ENCODE measurements around the gene VWA5A. TPM values are rescaled to one million over a fixed set of nuclear protein-coding genes. Genes with fewer than 3 reads are reported as not detected.

The VWA5A gene
- total and polyA plus RNA-seq, 9 of the 15 experiments (the other 6 are each of a cell fraction or from before 2014, with no cell fraction given) = 4.6 to 19.7 (median 6.9) TPM

DNA sequence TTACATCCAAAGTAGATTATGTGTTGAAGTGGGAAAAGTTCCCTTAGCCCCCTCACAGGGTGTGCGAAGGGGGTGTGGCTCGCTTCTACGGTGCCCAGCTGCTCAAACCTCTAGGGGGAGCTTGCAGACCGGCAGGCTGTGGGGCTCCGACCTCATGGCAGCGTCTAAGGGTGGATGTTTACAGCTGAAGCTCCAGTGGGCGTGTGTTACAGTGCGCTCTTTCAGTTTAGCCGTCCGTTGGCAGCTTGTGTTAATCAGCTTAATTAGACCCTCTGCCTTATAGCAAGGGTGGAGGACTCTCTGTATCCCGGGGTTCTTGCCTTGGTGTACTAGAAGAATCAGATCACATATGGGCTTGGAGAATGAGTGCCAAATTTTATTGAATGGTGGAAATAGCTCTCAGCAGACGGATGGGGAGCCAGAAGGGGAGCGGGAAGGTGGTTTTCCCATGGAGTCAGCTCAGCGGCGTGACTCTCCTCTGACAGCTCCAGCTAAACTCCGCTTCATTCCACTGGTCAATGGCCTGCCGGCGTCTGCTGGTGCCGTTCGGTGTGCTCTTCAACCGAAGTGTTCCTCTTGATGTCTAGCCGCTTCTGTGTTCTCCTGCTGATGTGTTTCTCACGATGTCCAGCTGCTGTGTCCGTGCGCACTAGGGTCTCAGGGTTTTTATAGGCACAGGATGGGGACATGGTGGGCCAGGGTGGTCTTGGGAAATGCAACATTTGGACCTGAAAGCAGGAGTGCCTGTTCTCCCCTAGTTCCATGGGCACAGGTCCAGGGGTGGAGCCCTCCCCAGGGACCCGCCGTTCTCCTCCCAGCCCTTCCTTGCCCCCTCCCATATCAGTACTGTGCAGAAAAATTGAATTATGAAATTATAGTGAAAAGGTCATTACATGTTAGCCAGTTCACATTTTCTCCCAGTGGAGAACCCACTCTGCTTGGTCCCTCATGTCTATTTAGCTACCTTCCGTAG lies 45.5 kb upstream of the VWA5A start (continued):
- TF ChIP-seq, protein P1, sequence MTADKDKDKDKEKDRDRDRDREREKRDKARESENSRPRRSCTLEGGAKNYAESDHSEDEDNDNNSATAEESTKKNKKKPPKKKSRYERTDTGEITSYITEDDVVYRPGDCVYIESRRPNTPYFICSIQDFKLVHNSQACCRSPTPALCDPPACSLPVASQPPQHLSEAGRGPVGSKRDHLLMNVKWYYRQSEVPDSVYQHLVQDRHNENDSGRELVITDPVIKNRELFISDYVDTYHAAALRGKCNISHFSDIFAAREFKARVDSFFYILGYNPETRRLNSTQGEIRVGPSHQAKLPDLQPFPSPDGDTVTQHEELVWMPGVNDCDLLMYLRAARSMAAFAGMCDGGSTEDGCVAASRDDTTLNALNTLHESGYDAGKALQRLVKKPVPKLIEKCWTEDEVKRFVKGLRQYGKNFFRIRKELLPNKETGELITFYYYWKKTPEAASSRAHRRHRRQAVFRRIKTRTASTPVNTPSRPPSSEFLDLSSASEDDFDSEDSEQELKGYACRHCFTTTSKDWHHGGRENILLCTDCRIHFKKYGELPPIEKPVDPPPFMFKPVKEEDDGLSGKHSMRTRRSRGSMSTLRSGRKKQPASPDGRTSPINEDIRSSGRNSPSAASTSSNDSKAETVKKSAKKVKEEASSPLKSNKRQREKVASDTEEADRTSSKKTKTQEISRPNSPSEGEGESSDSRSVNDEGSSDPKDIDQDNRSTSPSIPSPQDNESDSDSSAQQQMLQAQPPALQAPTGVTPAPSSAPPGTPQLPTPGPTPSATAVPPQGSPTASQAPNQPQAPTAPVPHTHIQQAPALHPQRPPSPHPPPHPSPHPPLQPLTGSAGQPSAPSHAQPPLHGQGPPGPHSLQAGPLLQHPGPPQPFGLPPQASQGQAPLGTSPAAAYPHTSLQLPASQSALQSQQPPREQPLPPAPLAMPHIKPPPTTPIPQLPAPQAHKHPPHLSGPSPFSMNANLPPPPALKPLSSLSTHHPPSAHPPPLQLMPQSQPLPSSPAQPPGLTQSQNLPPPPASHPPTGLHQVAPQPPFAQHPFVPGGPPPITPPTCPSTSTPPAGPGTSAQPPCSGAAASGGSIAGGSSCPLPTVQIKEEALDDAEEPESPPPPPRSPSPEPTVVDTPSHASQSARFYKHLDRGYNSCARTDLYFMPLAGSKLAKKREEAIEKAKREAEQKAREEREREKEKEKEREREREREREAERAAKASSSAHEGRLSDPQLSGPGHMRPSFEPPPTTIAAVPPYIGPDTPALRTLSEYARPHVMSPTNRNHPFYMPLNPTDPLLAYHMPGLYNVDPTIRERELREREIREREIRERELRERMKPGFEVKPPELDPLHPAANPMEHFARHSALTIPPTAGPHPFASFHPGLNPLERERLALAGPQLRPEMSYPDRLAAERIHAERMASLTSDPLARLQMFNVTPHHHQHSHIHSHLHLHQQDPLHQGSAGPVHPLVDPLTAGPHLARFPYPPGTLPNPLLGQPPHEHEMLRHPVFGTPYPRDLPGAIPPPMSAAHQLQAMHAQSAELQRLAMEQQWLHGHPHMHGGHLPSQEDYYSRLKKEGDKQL (CRISPR knock-in tag; IDR thresholded peaks at IDR 0.05; ENCODE audit: borderline replicate concordance) = no peak
- TF ChIP-seq, protein P2, sequence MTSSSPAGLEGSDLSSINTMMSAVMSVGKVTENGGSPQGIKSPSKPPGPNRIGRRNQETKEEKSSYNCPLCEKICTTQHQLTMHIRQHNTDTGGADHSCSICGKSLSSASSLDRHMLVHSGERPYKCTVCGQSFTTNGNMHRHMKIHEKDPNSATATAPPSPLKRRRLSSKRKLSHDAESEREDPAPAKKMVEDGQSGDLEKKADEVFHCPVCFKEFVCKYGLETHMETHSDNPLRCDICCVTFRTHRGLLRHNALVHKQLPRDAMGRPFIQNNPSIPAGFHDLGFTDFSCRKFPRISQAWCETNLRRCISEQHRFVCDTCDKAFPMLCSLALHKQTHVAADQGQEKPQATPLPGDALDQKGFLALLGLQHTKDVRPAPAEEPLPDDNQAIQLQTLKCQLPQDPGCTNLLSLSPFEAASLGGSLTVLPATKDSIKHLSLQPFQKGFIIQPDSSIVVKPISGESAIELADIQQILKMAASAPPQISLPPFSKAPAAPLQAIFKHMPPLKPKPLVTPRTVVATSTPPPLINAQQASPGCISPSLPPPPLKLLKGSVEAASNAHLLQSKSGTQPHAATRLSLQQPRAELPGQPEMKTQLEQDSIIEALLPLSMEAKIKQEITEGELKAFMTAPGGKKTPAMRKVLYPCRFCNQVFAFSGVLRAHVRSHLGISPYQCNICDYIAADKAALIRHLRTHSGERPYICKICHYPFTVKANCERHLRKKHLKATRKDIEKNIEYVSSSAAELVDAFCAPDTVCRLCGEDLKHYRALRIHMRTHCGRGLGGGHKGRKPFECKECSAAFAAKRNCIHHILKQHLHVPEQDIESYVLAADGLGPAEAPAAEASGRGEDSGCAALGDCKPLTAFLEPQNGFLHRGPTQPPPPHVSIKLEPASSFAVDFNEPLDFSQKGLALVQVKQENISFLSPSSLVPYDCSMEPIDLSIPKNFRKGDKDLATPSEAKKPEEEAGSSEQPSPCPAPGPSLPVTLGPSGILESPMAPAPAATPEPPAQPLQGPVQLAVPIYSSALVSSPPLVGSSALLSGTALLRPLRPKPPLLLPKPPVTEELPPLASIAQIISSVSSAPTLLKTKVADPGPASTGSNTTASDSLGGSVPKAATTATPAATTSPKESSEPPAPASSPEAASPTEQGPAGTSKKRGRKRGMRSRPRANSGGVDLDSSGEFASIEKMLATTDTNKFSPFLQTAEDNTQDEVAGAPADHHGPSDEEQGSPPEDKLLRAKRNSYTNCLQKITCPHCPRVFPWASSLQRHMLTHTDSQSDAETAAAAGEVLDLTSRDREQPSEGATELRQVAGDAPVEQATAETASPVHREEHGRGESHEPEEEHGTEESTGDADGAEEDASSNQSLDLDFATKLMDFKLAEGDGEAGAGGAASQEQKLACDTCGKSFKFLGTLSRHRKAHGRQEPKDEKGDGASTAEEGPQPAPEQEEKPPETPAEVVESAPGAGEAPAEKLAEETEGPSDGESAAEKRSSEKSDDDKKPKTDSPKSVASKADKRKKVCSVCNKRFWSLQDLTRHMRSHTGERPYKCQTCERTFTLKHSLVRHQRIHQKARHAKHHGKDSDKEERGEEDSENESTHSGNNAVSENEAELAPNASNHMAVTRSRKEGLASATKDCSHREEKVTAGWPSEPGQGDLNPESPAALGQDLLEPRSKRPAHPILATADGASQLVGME (CRISPR knock-in tag; IDR thresholded peaks at IDR 0.05) = no peak
- TF ChIP-seq U2AF1 (optimal IDR thresholded peaks at IDR 0.05; ENCODE audit: low read depth, low read length) = no peak
- TF ChIP-seq SMAD1 (IDR thresholded peaks at IDR 0.05; ENCODE audit: low read depth, low read length, partially characterized antibody) = no peak
- TF ChIP-seq, protein P3, sequence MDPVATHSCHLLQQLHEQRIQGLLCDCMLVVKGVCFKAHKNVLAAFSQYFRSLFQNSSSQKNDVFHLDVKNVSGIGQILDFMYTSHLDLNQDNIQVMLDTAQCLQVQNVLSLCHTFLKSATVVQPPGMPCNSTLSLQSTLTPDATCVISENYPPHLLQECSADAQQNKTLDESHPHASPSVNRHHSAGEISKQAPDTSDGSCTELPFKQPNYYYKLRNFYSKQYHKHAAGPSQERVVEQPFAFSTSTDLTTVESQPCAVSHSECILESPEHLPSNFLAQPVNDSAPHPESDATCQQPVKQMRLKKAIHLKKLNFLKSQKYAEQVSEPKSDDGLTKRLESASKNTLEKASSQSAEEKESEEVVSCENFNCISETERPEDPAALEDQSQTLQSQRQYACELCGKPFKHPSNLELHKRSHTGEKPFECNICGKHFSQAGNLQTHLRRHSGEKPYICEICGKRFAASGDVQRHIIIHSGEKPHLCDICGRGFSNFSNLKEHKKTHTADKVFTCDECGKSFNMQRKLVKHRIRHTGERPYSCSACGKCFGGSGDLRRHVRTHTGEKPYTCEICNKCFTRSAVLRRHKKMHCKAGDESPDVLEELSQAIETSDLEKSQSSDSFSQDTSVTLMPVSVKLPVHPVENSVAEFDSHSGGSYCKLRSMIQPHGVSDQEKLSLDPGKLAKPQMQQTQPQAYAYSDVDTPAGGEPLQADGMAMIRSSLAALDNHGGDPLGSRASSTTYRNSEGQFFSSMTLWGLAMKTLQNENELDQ (CRISPR knock-in tag; IDR thresholded peaks at IDR 0.05; ENCODE audit: borderline replicate concordance) = no peak
- TF ChIP-seq, protein P4, sequence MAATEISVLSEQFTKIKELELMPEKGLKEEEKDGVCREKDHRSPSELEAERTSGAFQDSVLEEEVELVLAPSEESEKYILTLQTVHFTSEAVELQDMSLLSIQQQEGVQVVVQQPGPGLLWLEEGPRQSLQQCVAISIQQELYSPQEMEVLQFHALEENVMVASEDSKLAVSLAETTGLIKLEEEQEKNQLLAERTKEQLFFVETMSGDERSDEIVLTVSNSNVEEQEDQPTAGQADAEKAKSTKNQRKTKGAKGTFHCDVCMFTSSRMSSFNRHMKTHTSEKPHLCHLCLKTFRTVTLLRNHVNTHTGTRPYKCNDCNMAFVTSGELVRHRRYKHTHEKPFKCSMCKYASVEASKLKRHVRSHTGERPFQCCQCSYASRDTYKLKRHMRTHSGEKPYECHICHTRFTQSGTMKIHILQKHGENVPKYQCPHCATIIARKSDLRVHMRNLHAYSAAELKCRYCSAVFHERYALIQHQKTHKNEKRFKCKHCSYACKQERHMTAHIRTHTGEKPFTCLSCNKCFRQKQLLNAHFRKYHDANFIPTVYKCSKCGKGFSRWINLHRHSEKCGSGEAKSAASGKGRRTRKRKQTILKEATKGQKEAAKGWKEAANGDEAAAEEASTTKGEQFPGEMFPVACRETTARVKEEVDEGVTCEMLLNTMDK (IDR thresholded peaks at IDR 0.05; ENCODE audit: borderline replicate concordance, insufficient read depth, low read depth, low read length, poor library complexity, severe bottlenecking) = peak; percentile 84

All from K562 (cell line).